HG02870 (cell line): ENCODE data around the gene ADAMTS15.

ENCODE experiments used
- ATAC-seq: cut with Tn5 transposase; IDR thresholded peaks from one replicate; pipeline ENCODE4 v1.9.1; 2021; ENCODE audit warnings: mild to moderate bottlenecking, moderate library complexity; ENCODE audit not compliant: unreplicated experiment

ADAMTS15 gene

GRCh38 chr11:130448416-130449309, at the start of gene ADAMTS15:
Gene ADAMTS15, plus strand, starts transcription at chr11:130448645. Its CDS starts 329 bp downstream, at chr11:130448974.
- ATAC-seq = no peak

- ATAC-seq = no peak
These were observed 49.2 kb upstream of the ADAMTS15 start for GRCh38 chr11:130399196-130399595.

GRCh38 chr11:130400781-130401483, 47.5 kb upstream of the ADAMTS15 start:
- no peak for ATAC-seq

GRCh38 chr11:130402570-130402969, 45.9 kb upstream of the ADAMTS15 start:
- ATAC-seq = no peak

- ATAC-seq = no peak
These were observed 45.1 kb upstream of the ADAMTS15 start for GRCh38 chr11:130403271-130403804.

- no peak for ATAC-seq
These were observed 44.5 kb upstream of the ADAMTS15 start for GRCh38 chr11:130403967-130404366.

GRCh38 chr11:130404727-130405126, 43.7 kb upstream of the ADAMTS15 start:
- no peak for ATAC-seq

GRCh38 chr11:130405428-130405827, 43.0 kb upstream of the ADAMTS15 start:
- no peak for ATAC-seq

GRCh38 chr11:130407978-130408377, 40.5 kb upstream of the ADAMTS15 start:
- ATAC-seq = no peak

- ATAC-seq = no peak
These were observed 40.0 kb upstream of the ADAMTS15 start for GRCh38 chr11:130408401-130408890.

- ATAC-seq = no peak
These were observed 39.5 kb upstream of the ADAMTS15 start for GRCh38 chr11:130408901-130409300.

GRCh38 chr11:130409594-130410388, 38.7 kb upstream of the ADAMTS15 start:
- no peak for ATAC-seq

GRCh38 chr11:130411223-130411622, 37.2 kb upstream of the ADAMTS15 start:
- ATAC-seq = no peak

- ATAC-seq = no peak
These were observed 34.9 kb upstream of the ADAMTS15 start for GRCh38 chr11:130413405-130414106.

- no peak for ATAC-seq
These were observed 34.1 kb upstream of the ADAMTS15 start for GRCh38 chr11:130414107-130415080.

GRCh38 chr11:130415731-130416529, 32.5 kb upstream of the ADAMTS15 start:
- no peak for ATAC-seq

- ATAC-seq = no peak
These were observed 31.9 kb upstream of the ADAMTS15 start for GRCh38 chr11:130416530-130416882.

GRCh38 chr11:130416906-130417305, 31.5 kb upstream of the ADAMTS15 start:
- no peak for ATAC-seq
